Measurements from ENCODE around the gene LIG3. TPM values are rescaled to one million over a fixed set of nuclear protein-coding genes. Genes with fewer than 3 reads are reported as not detected.
"Not testable (repeated sequence)": the region's sequence is repeated elsewhere in the genome, so short reads cannot be mapped to it uniquely, and the experiment has no call there.

The LIG3 gene
- polyA plus RNA-seq, 3 donors from 2014 or later = 8.6 to 24.5 (median 13.4) TPM

DNA sequence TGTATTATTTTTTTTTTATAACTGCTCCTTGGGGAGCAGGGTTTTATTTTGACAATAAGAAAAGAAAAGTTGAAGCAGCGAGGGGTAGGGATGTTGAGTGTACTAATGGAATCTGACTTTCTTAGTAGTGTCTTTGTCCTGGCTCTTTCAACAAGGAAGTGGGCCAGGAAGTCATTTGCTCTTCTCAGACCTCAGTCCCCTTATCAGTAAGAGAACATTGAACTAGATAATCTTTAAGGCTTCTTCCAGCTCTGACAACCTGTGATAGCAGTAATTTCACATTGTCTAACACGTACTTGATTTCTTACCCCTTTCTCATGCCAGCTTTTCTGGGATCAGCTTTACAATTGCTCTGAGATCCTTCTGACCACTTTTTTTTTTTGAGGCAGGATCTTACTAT, 8.3 kb downstream of the LIG3 start:
- Mint-ChIP-seq H3K4me3 (no peak overlapping the region), H3K27me3 (ENCODE audit: low read depth in 3 of 3) (peaks cover 0 to 7% (median 0%) of the 10 kb centered on the region in 3 donors), H3K27ac (peak overlapping the region in 2 of 6 donors; percentile 13 to 59), H3K4me1 (peaks cover 34 to 51% of the 10 kb centered on the region in 2 donors), H3K36me3 (peaks cover 10 to 57% (median 40%) of the 10 kb centered on the region in 3 donors), H3K9me3 (no peaks in the 10 kb centered on the region)
- DNase-seq = no peak

DNA sequence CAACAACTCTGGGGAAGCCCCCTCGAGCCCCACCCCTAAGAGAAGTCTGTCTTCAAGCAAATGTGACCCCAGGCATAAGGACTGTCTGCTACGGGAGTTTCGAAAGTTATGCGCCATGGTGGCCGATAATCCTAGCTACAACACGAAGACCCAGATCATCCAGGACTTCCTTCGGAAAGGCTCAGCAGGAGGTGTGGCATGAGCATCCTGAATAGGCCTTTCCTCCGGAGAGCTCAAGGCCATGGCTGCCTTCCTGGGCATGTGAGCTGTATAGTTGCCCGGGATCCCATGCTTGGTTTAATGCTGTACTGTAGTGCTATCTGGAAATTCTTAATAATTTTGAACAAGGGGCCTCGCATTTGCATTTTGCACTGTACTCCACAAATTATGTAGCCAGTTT, 9.2 kb downstream of the LIG3 start:
- Mint-ChIP-seq H3K9me3 (no peaks in the 10 kb centered on the region), H3K4me3 (no peak overlapping the region), H3K27me3 (ENCODE audit: low read depth in 3 of 3) (peaks cover 0 to 9% (median 5%) of the 10 kb centered on the region in 3 donors), H3K36me3 (peaks cover 10 to 64% (median 32%) of the 10 kb centered on the region in 3 donors), H3K4me1 (peaks cover 32 to 44% of the 10 kb centered on the region in 2 donors), H3K27ac (peak overlapping the region in 1 of 6 donors; percentile 82)
- DNase-seq = no peak

- peaks cover 32 to 37% of the 10 kb centered on the region in 2 donors for H3K4me1 Mint-ChIP-seq
- peak overlapping the region; percentile 81 to 88 (median 82) for H3K27ac Mint-ChIP-seq
- H3K9me3 Mint-ChIP-seq = no peaks in the 10 kb centered on the region
Observed at GRCh38 chr17:34990921-34991365, 10.6 kb downstream of the LIG3 start.

GRCh38 chr17:34991606-34992005, 11.3 kb downstream of the LIG3 start:
- H3K4me3 Mint-ChIP-seq = peak overlapping the region in 4 of 5 donors; percentile 50 to 68 (median 60)

More at GRCh38 chr17:34990921-34991365, 10.6 kb downstream of the LIG3 start:
- Mint-ChIP-seq H3K4me3 (peak overlapping the region; percentile 21 to 68 (median 59)), H3K27me3 (ENCODE audit: low read depth in 3 of 3) (peaks cover 0 to 9% (median 5%) of the 10 kb centered on the region in 3 donors), H3K36me3 (peaks cover 10 to 69% (median 28%) of the 10 kb centered on the region in 3 donors)
- DNase-seq = peak; percentile 7 to 22 (median 12)

GRCh38 chr17:34993031-34993430, 12.7 kb downstream of the LIG3 start:
- Mint-ChIP-seq H3K36me3 (peaks cover 10 to 58% (median 28%) of the 10 kb centered on the region in 3 donors), H3K27ac (peak overlapping the region in 5 of 6 donors; percentile 20 to 76 (median 51)), H3K4me3 (no peak overlapping the region), H3K4me1 (peaks cover 33 to 39% of the 10 kb centered on the region in 2 donors), H3K9me3 (no peaks in the 10 kb centered on the region), H3K27me3 (ENCODE audit: low read depth in 3 of 3) (peaks cover 0 to 9% (median 5%) of the 10 kb centered on the region in 3 donors)
- no peak for DNase-seq

More at GRCh38 chr17:34991606-34992005, 11.3 kb downstream of the LIG3 start:
- Mint-ChIP-seq H3K9me3 (no peaks in the 10 kb centered on the region), H3K27ac (peak overlapping the region; percentile 81 to 88 (median 82)), H3K4me1 (peaks cover 32 to 37% of the 10 kb centered on the region in 2 donors), H3K36me3 (peaks cover 10 to 66% (median 32%) of the 10 kb centered on the region in 3 donors), H3K27me3 (ENCODE audit: low read depth in 3 of 3) (peaks cover 0 to 9% (median 5%) of the 10 kb centered on the region in 3 donors)
- no peak for DNase-seq

DNA sequence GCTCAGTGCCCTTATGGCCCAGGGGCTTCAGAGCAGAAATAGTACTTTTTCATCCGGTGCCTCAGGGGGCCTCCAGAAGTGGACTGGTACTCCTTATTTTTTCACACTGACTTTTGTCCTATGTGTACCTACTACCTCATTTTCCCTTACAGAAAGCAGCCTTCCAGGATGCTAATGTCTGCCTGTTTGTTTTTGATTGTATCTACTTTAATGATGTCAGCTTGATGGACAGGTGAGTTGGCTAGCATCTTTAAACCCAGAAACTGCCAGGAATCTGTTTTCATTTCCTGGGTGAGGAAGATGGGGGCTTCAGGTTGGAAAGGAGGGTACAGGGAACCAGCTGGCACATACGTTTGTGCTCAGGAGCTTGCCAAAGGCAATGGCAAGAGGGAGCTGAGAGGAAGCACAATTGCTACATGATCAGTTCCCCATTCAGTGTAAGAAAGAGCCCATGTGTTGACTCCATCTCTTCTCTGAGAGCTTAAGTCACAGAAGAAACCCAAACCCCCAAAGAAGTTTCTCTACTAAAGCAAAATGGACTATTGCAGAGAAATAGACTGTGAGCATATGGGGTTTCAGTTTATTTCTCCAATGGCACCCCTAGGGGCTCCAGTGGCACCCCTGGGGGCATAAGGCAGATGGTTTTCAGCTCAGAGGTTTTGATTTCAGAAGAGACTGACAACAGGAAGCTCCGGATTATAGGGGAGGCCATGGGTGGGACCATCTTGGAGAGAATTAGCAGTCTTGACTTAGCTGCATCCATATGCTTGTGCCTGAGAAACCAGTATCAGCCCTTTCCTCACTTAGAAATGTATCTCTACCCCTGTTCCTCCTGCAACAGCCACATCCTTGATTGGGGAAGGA, 16.3 kb downstream of the LIG3 start:
- Mint-ChIP-seq H3K4me3 (no peak overlapping the region), H3K36me3 (peaks cover 0 to 41% (median 15%) of the 10 kb centered on the region in 3 donors), H3K4me1 (peaks cover 25 to 29% of the 10 kb centered on the region in 2 donors), H3K9me3 (no peaks in the 10 kb centered on the region), H3K27ac (peak overlapping the region in 2 of 6 donors; percentile 41 to 50), H3K27me3 (ENCODE audit: low read depth in 3 of 3) (peaks cover 0 to 11% (median 5%) of the 10 kb centered on the region in 3 donors)
- DNase-seq = no peak

GRCh38 chr17:34997355-34997862, 17.1 kb downstream of the LIG3 start:
- Mint-ChIP-seq H3K4me1 (peaks cover 17 to 22% of the 10 kb centered on the region in 2 donors), H3K4me3 (no peak overlapping the region), H3K27me3 (ENCODE audit: low read depth in 3 of 3) (peaks cover 0 to 10% (median 5%) of the 10 kb centered on the region in 3 donors), H3K9me3 (no peaks in the 10 kb centered on the region), H3K27ac (no peak overlapping the region), H3K36me3 (peaks cover 0 to 39% (median 15%) of the 10 kb centered on the region in 3 donors)
- no peak for DNase-seq

- peaks cover 0 to 6% (median 5%) of the 10 kb centered on the region in 3 donors for H3K27me3 Mint-ChIP-seq (ENCODE audit: low read depth in 3 of 3)
- peak overlapping the region in 5 of 6 donors; percentile 43 to 90 (median 76) for H3K27ac Mint-ChIP-seq
- H3K36me3 Mint-ChIP-seq = peaks cover 0 to 33% (median 10%) of the 10 kb centered on the region in 3 donors
- no peaks in the 10 kb centered on the region for H3K9me3 Mint-ChIP-seq
- H3K4me3 Mint-ChIP-seq = no peak overlapping the region
- peak; percentile 69 to 77 (median 74) for DNase-seq
- peaks cover 9 to 14% of the 10 kb centered on the region in 2 donors for H3K4me1 Mint-ChIP-seq
Observed at GRCh38 chr17:34998205-34998604, 17.9 kb downstream of the LIG3 start.

GRCh38 chr17:34999456-34999855, 19.1 kb downstream of the LIG3 start:
- Mint-ChIP-seq H3K36me3 (peaks cover 2 to 30% (median 5%) of the 10 kb centered on the region in 3 donors), H3K9me3 (no peaks in the 10 kb centered on the region), H3K27me3 (ENCODE audit: low read depth in 3 of 3) (peaks cover 0 to 4% (median under 1%) of the 10 kb centered on the region in 3 donors)

DNA sequence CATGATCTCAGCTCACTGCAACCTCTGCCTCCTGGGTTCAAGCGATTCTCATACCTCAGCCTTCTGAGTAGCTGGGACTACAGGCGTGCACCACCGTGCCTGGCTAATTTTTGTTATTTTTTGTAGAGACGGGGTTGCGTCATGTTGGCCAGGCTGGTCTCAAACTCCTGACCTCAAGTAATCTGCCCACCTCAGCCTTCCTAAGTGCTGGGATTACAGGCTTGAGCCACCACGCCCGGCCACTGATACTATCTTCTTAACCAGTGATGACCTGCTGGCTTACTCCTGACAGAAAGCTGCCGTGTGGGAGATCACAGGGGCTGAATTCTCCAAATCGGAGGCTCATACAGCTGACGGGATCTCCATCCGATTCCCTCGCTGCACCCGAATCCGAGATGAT, 20.7 kb downstream of the LIG3 start:
- peaks cover 5 to 27% (median 6%) of the 10 kb centered on the region in 3 donors for H3K36me3 Mint-ChIP-seq
- peak overlapping the region in 1 of 6 donors; percentile 84 for H3K27ac Mint-ChIP-seq
- not testable (repeated sequence) for H3K4me3 Mint-ChIP-seq; H3K4me1 Mint-ChIP-seq; H3K9me3 Mint-ChIP-seq; DNase-seq; H3K27me3 Mint-ChIP-seq (ENCODE audit: low read depth in 3 of 3)

More at GRCh38 chr17:34999456-34999855, 19.1 kb downstream of the LIG3 start:
- Mint-ChIP-seq H3K4me1 (peaks cover 6 to 8% of the 10 kb centered on the region in 2 donors), H3K4me3 (no peak overlapping the region), H3K27ac (peak overlapping the region in 1 of 6 donors; percentile 27)
- no peak for DNase-seq

DNA sequence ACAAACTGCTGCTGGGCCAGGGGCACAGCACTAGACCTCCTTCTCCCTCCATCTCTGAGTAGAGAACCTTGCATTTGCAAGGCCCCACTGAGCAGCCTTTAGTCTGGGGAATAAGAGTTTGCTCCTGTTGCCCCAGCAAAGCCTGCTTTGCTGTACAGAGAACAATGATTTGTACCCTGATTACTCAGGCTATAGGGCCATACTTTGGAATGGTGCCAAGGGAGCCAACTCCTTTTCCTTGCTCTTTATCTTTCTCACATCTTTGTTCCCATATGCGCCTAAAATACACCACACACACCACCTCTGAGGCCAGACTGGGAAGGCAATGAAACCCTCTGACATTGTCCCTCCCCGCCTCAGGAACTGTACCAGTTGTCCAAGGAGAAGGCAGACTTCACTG, 21.2 kb downstream of the LIG3 start:
- H3K9me3 Mint-ChIP-seq = no peaks in the 10 kb centered on the region
- no peak for DNase-seq
- peaks cover 0 to 4% (median 0%) of the 10 kb centered on the region in 3 donors for H3K27me3 Mint-ChIP-seq (ENCODE audit: low read depth in 3 of 3)
- H3K4me1 Mint-ChIP-seq = peaks cover 6 to 8% of the 10 kb centered on the region in 2 donors
- no peak overlapping the region for H3K4me3 Mint-ChIP-seq
- peaks cover under 1 to 24% (median 6%) of the 10 kb centered on the region in 3 donors for H3K36me3 Mint-ChIP-seq
- H3K27ac Mint-ChIP-seq = peak overlapping the region in 4 of 6 donors; percentile 2 to 82 (median 42)

GRCh38 chr17:35002876-35003551, 22.7 kb downstream of the LIG3 start:
- Mint-ChIP-seq H3K9me3 (no peaks in the 10 kb centered on the region), H3K27me3 (ENCODE audit: low read depth in 3 of 3) (peaks cover 2 to 7% (median 4%) of the 10 kb centered on the region in 3 donors), H3K4me3 (no peak overlapping the region), H3K27ac (peak overlapping the region in 1 of 6 donors; percentile 13), H3K4me1 (peaks cover 5 to 7% of the 10 kb centered on the region in 2 donors), H3K36me3 (peaks cover 0 to 30% (median 11%) of the 10 kb centered on the region in 3 donors)
- no peak for DNase-seq

GRCh38 chr17:35003778-35004177, 23.5 kb downstream of the LIG3 start:
- Mint-ChIP-seq H3K36me3 (peaks cover 0 to 30% (median 11%) of the 10 kb centered on the region in 3 donors), H3K4me1 (no peaks in the 10 kb centered on the region), H3K27ac (peak overlapping the region in 3 of 6 donors; percentile 60 to 85 (median 78)), H3K4me3 (no peak overlapping the region), H3K9me3 (no peaks in the 10 kb centered on the region), H3K27me3 (ENCODE audit: low read depth in 3 of 3) (peaks cover 2 to 5% (median 4%) of the 10 kb centered on the region in 3 donors)
- no peak for DNase-seq
